ENCODE measurements around the gene PUS7.

PUS7 gene

GRCh38 chr7:105559926-105560325, 37.9 kb upstream of the PUS7 start:
- Histone ChIP-seq H2BK5ac (ENCODE audit: low read depth, low read length, poor library complexity) (no peak overlapping the region), H4K8ac (ENCODE audit: low read depth, low read length) (no peak overlapping the region), H3K14ac (ENCODE audit: low read length) (no peak overlapping the region), H3K36me3 (ENCODE audit: control insufficient read depth in 1 of 2, insufficient read depth in 2 of 2, low read length in 2 of 2) (peaks cover 19 to 30% of the 10 kb centered on the region in 2 experiments), H3K4me1 (ENCODE audit: control insufficient read depth in 1 of 2, insufficient read depth in 2 of 2, low read length in 2 of 2) (no peaks in the 10 kb centered on the region), H4K12ac (ENCODE audit: low read depth, low read length) (no peak overlapping the region), H2AFZ (ENCODE audit: insufficient read depth, low read length, poor library complexity) (no peak overlapping the region), H4K91ac (ENCODE audit: low read depth, low read length) (no peak overlapping the region), H3K27me3 (ENCODE audit: insufficient read depth, low read length) (no peaks in the 10 kb centered on the region), H3K4me2 (ENCODE audit: low read length) (no peak overlapping the region), H3K4ac (ENCODE audit: low read depth, low read length) (no peak overlapping the region), H3K9me3 (ENCODE audit: insufficient read depth, low read depth, low read length) (no peaks in the 10 kb centered on the region), H3K4me3 (ENCODE audit: low read depth, low read length) (no peak overlapping the region), H3K79me2 (ENCODE audit: control insufficient read depth, insufficient read depth, low read length, poor library complexity) (no peaks in the 10 kb centered on the region), H2BK12ac (ENCODE audit: low read length) (no peak overlapping the region), H2AK5ac (ENCODE audit: low read length) (no peak overlapping the region), H3K23ac (ENCODE audit: low read length) (no peak overlapping the region), H3K79me1 (ENCODE audit: low read length) (no peaks in the 10 kb centered on the region), H3K18ac (ENCODE audit: low read length) (no peak overlapping the region), H3K9ac (ENCODE audit: low read length) (no peak overlapping the region), H3K27ac (ENCODE audit: low read depth, low read length) (no peak overlapping the region), H2BK120ac (ENCODE audit: insufficient read depth, low read length, poor library complexity) (no peak overlapping the region)
- no CpG with 5 or more reads among the region's 1 CpG for WGBS (ENCODE audit: extremely low coverage, insufficient coverage, insufficient read length)
- DNase-seq = no peak

- no peak for DNase-seq
- Histone ChIP-seq H3K18ac (ENCODE audit: low read length) (no peak overlapping the region), H3K79me2 (ENCODE audit: control insufficient read depth, insufficient read depth, low read length, poor library complexity) (no peaks in the 10 kb centered on the region), H2BK120ac (ENCODE audit: insufficient read depth, low read length, poor library complexity) (no peak overlapping the region), H4K12ac (ENCODE audit: low read depth, low read length) (no peak overlapping the region), H3K4me2 (ENCODE audit: low read length) (no peak overlapping the region), H2BK12ac (ENCODE audit: low read length) (no peak overlapping the region), H2AFZ (ENCODE audit: insufficient read depth, low read length, poor library complexity) (no peak overlapping the region), H3K79me1 (ENCODE audit: low read length) (no peaks in the 10 kb centered on the region), H3K27me3 (ENCODE audit: insufficient read depth, low read length) (no peaks in the 10 kb centered on the region), H3K23ac (ENCODE audit: low read length) (no peak overlapping the region), H3K4ac (ENCODE audit: low read depth, low read length) (no peak overlapping the region), H3K9ac (ENCODE audit: low read length) (no peak overlapping the region), H3K36me3 (ENCODE audit: control insufficient read depth in 1 of 2, insufficient read depth in 2 of 2, low read length in 2 of 2) (peaks cover 20 to 25% of the 10 kb centered on the region in 2 experiments), H2AK5ac (ENCODE audit: low read length) (no peak overlapping the region), H3K27ac (ENCODE audit: low read depth, low read length) (no peak overlapping the region), H4K8ac (ENCODE audit: low read depth, low read length) (no peak overlapping the region), H2BK5ac (ENCODE audit: low read depth, low read length, poor library complexity) (no peak overlapping the region), H4K91ac (ENCODE audit: low read depth, low read length) (no peak overlapping the region), H3K4me1 (ENCODE audit: control insufficient read depth in 1 of 2, insufficient read depth in 2 of 2, low read length in 2 of 2) (peaks cover 0 to 2% of the 10 kb centered on the region in 2 experiments), H3K14ac (ENCODE audit: low read length) (no peak overlapping the region), H3K9me3 (ENCODE audit: insufficient read depth, low read depth, low read length) (no peaks in the 10 kb centered on the region), H3K4me3 (ENCODE audit: low read depth, low read length) (no peak overlapping the region)
- no CpG with 5 or more reads among the region's 2 CpGs for WGBS (ENCODE audit: extremely low coverage, insufficient coverage, insufficient read length)
Observed at GRCh38 chr7:105538339-105538738, 16.3 kb upstream of the PUS7 start.

- WGBS (ENCODE audit: extremely low coverage, insufficient coverage, insufficient read length) = no CpG with 5 or more reads among the region's 12 CpGs
- H3K4me3 ChIP-seq (ENCODE audit: low read depth, low read length) = peak overlapping the region; percentile 99
- H4K91ac ChIP-seq (ENCODE audit: low read depth, low read length) = peak overlapping the region; percentile 84
- peak overlapping the region; percentile 87 for H2AFZ ChIP-seq (ENCODE audit: insufficient read depth, low read length, poor library complexity)
- H3K14ac ChIP-seq (ENCODE audit: low read length) = peak overlapping the region; percentile 95
- no peak overlapping the region for H3K27ac ChIP-seq (ENCODE audit: low read depth, low read length)
- peaks cover 4% of the 10 kb centered on the region for H3K79me1 ChIP-seq (ENCODE audit: low read length)
- H4K12ac ChIP-seq (ENCODE audit: low read depth, low read length) = peak overlapping the region; percentile 82
- H3K4me1 ChIP-seq (ENCODE audit: control insufficient read depth in 1 of 2, insufficient read depth in 2 of 2, low read length in 2 of 2) = peaks cover 4 to 5% of the 10 kb centered on the region in 2 experiments
- no peak overlapping the region for H2AK5ac ChIP-seq (ENCODE audit: low read length)
- H2BK120ac ChIP-seq (ENCODE audit: insufficient read depth, low read length, poor library complexity) = no peak overlapping the region
- H3K18ac ChIP-seq (ENCODE audit: low read length) = no peak overlapping the region
- H3K4ac ChIP-seq (ENCODE audit: low read depth, low read length) = peak overlapping the region; percentile 83
- H3K23ac ChIP-seq (ENCODE audit: low read length) = no peak overlapping the region
- peaks cover 8% of the 10 kb centered on the region for H3K79me2 ChIP-seq (ENCODE audit: control insufficient read depth, insufficient read depth, low read length, poor library complexity)
- no peak overlapping the region for H2BK12ac ChIP-seq (ENCODE audit: low read length)
- H3K4me2 ChIP-seq (ENCODE audit: low read length) = peak overlapping the region; percentile 88
- H4K8ac ChIP-seq (ENCODE audit: low read depth, low read length) = peak overlapping the region; percentile 99
- peaks cover 1% of the 10 kb centered on the region for H3K9me3 ChIP-seq (ENCODE audit: insufficient read depth, low read depth, low read length)
- no peak for DNase-seq
- H3K36me3 ChIP-seq (ENCODE audit: control insufficient read depth in 1 of 2, insufficient read depth in 2 of 2, low read length in 2 of 2) = peaks cover 3 to 8% of the 10 kb centered on the region in 2 experiments
- H2BK5ac ChIP-seq (ENCODE audit: low read depth, low read length, poor library complexity) = no peak overlapping the region
- H3K27me3 ChIP-seq (ENCODE audit: insufficient read depth, low read length) = no peaks in the 10 kb centered on the region
- peak overlapping the region; percentile 99 for H3K9ac ChIP-seq (ENCODE audit: low read length)
Observed at GRCh38 chr7:105532709-105533460, 10.8 kb upstream of the PUS7 start.

GRCh38 chr7:105531792-105532671, 10.0 kb upstream of the PUS7 start, which contains the start of gene RINT1:
TSS of gene RINT1 (plus strand) at chr7:105532201. CDS start at chr7:105532316, 115 bp downstream.
- peaks cover 8% of the 10 kb centered on the region for H3K79me2 ChIP-seq (ENCODE audit: control insufficient read depth, insufficient read depth, low read length, poor library complexity)
- peak within 1 kb of the TSS; percentile 71 for H2BK5ac ChIP-seq (ENCODE audit: low read depth, low read length, poor library complexity)
- H3K79me1 ChIP-seq (ENCODE audit: low read length) = peaks cover 4% of the 10 kb centered on the region
- peak within 1 kb of the TSS; percentile 99 for H3K4me3 ChIP-seq (ENCODE audit: low read depth, low read length)
- H3K4ac ChIP-seq (ENCODE audit: low read depth, low read length) = peak within 1 kb of the TSS; percentile 83
- peaks cover under 1% of the 10 kb centered on the region in 2 experiments for H3K36me3 ChIP-seq (ENCODE audit: control insufficient read depth in 1 of 2, insufficient read depth in 2 of 2, low read length in 2 of 2)
- peak within 1 kb of the TSS; percentile 88 for H3K4me2 ChIP-seq (ENCODE audit: low read length)
- H3K18ac ChIP-seq (ENCODE audit: low read length) = peak within 1 kb of the TSS; percentile 85
- H3K27me3 ChIP-seq (ENCODE audit: insufficient read depth, low read length) = no peaks in the 10 kb centered on the region
- WGBS (ENCODE audit: extremely low coverage, insufficient coverage, insufficient read length) = no CpG with 5 or more reads among the region's 42 CpGs
- peak within 1 kb of the TSS; percentile 82 for H4K12ac ChIP-seq (ENCODE audit: low read depth, low read length)
- peak within 1 kb of the TSS; percentile 84 for H4K91ac ChIP-seq (ENCODE audit: low read depth, low read length)
- H3K4me1 ChIP-seq (ENCODE audit: control insufficient read depth in 1 of 2, insufficient read depth in 2 of 2, low read length in 2 of 2) = peaks cover 4 to 5% of the 10 kb centered on the region in 2 experiments
- H3K14ac ChIP-seq (ENCODE audit: low read length) = peak within 1 kb of the TSS; percentile 95
- no peak within 1 kb of the TSS for H2AK5ac ChIP-seq (ENCODE audit: low read length)
- H2BK12ac ChIP-seq (ENCODE audit: low read length) = no peak within 1 kb of the TSS
- H3K9ac ChIP-seq (ENCODE audit: low read length) = peak within 1 kb of the TSS; percentile 99
- H2AFZ ChIP-seq (ENCODE audit: insufficient read depth, low read length, poor library complexity) = peak within 1 kb of the TSS; percentile 87
- peak within 1 kb of the TSS; percentile 99 for H4K8ac ChIP-seq (ENCODE audit: low read depth, low read length)
- peak within 1 kb of the TSS; percentile 82 for H2BK120ac ChIP-seq (ENCODE audit: insufficient read depth, low read length, poor library complexity)
- H3K27ac ChIP-seq (ENCODE audit: low read depth, low read length) = peak within 1 kb of the TSS; percentile 41
- H3K9me3 ChIP-seq (ENCODE audit: insufficient read depth, low read depth, low read length) = peaks cover 1% of the 10 kb centered on the region
- no peak within 1 kb of the TSS for H3K23ac ChIP-seq (ENCODE audit: low read length)
- peak; percentile 87 to 96 for DNase-seq

All from trophoblast cell (in vitro differentiated cells and primary cell).